ENCODE results near the gene SNRNP200. TPM values are rescaled to one million over a fixed set of nuclear protein-coding genes. Genes with fewer than 3 reads are reported as not detected.

The SNRNP200 gene
- total RNA-seq, 1 donor from 2014 or later = 97.3 TPM

DNA sequence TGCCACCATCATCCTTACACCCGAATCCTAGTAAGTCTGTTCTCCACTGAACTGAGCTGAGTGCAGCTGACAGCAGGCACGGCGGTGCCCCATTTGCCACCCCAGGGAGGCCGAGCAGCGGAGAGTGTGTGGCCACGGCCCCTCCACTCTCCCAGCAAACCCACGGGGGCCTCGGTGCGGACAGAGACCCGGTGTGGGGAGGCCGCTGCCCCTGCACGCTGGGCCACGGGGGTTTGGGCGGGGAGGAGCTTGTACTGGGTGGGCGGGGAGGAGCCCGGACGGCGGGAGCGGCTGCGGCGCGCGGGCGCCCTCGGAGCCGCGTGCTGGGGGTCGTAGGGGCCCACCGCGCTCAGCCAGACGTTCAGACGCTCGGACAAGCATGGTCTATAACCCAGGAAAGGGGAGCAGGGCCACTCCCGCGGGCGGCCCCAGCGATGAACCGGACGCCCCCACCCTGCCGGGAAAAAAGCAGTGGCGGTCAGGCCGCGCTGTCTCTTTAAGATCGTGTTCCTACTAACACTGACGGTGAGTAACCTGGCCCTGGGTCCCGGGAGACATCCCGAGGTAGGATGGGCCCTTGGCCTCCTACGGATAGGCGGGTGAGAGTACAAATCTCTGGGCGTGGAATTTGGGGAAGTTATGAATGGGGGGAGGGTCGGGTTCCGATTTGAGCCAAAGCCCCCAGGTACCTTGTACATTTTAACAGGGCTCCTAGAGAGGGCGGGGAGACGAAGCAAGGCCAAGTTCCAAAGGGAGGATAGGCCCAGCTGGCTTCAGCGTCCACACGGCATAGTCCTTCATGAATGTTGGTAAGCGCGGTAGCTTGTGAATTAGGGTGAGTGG, 19.9 kb upstream of the SNRNP200 start, which contains the start of gene ITPRIPL1:
Gene ITPRIPL1, plus strand, starts transcription at position 277 of the 843 bp plus-strand sequence. Its CDS starts 523 bp downstream, at position 800.
- Histone ChIP-seq H3K4me1 (ENCODE audit: insufficient read depth, low read length) (peaks cover 18% of the 10 kb centered on the region), H4K20me1 (ENCODE audit: insufficient read depth, low read length) (no peaks in the 10 kb centered on the region), H3K4me3 (ENCODE audit: insufficient read depth, low read depth, low read length) (peak within 1 kb of the TSS; percentile 59), H3K9me3 (ENCODE audit: insufficient read depth, low read depth, low read length) (no peaks in the 10 kb centered on the region), H3K27me3 (ENCODE audit: insufficient read depth, low read length) (peaks cover 15% of the 10 kb centered on the region), H3K4me2 (ENCODE audit: low read length) (peak within 1 kb of the TSS; percentile 93), H3K36me3 (ENCODE audit: insufficient read depth, low read length) (no peaks in the 10 kb centered on the region), H3K79me2 (ENCODE audit: insufficient read depth, low read length) (no peaks in the 10 kb centered on the region), H3K27ac (ENCODE audit: low read depth, low read length) (no peak within 1 kb of the TSS), H2AFZ (ENCODE audit: low read depth, low read length) (peak within 1 kb of the TSS; percentile 86), H3K9ac (ENCODE audit: low read length) (peak within 1 kb of the TSS; percentile 73)
- no peaks in the 10 kb centered on the region for H3K4me1 Mint-ChIP-seq (ENCODE audit: low read depth, unreplicated experiment)
- H3K4me3 Mint-ChIP-seq (ENCODE audit: unreplicated experiment) = peak within 1 kb of the TSS; percentile 66
- peaks cover 56% of the 10 kb centered on the region for H3K27me3 Mint-ChIP-seq (ENCODE audit: low read depth, unreplicated experiment)
- no peak for DNase-seq (ENCODE audit: low read depth)
- FAIRE-seq = no peak
- H3K27ac Mint-ChIP-seq (ENCODE audit: unreplicated experiment) = no peak within 1 kb of the TSS
- no peak for TF ChIP-seq EZH2 (IDR thresholded peaks at IDR 0.05; ENCODE audit: insufficient read depth, low read length)
- peaks cover 6% of the 10 kb centered on the region for H3K9me3 Mint-ChIP-seq (ENCODE audit: unreplicated experiment)
- H3K36me3 Mint-ChIP-seq (ENCODE audit: low read depth, unreplicated experiment) = peaks cover 8% of the 10 kb centered on the region

DNA sequence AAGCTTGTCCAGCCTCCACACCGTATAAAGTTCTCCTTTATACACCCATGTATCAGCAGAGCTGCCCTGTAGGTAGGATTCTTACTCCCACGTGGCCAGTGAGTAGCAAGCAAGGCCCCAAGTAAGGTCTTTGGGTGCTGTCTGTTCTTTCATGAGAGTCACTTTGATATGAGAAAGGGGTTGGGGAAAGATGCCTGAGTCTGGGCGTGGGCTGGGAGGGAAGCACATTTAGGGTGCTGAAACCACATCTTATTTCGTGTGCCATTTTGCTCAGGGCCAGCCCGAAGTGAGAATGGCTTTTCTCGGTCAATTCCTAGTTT, 19.3 kb upstream of the SNRNP200 start:
- no peaks in the 10 kb centered on the region for H3K36me3 ChIP-seq (ENCODE audit: insufficient read depth, low read length)
- H3K4me1 ChIP-seq (ENCODE audit: insufficient read depth, low read length) = peaks cover 18% of the 10 kb centered on the region
- Mint-ChIP-seq H3K4me3 (ENCODE audit: unreplicated experiment) (peak overlapping the region; percentile 66), H3K4me1 (ENCODE audit: low read depth, unreplicated experiment) (no peaks in the 10 kb centered on the region), H3K27ac (ENCODE audit: unreplicated experiment) (no peak overlapping the region), H3K9me3 (ENCODE audit: unreplicated experiment) (peaks cover 6% of the 10 kb centered on the region), H3K27me3 (ENCODE audit: low read depth, unreplicated experiment) (peaks cover 59% of the 10 kb centered on the region), H3K36me3 (ENCODE audit: low read depth, unreplicated experiment) (peaks cover 8% of the 10 kb centered on the region)
- FAIRE-seq (no peak), DNase-seq (ENCODE audit: low read depth) (no peak)
- H3K27me3 ChIP-seq (ENCODE audit: insufficient read depth, low read length) = peaks cover 15% of the 10 kb centered on the region
- H3K4me2 ChIP-seq (ENCODE audit: low read length) = peak overlapping the region; percentile 93
- H2AFZ ChIP-seq (ENCODE audit: low read depth, low read length) = peak overlapping the region; percentile 86
- H3K4me3 ChIP-seq (ENCODE audit: insufficient read depth, low read depth, low read length) = peak overlapping the region; percentile 59
- peak overlapping the region; percentile 73 for H3K9ac ChIP-seq (ENCODE audit: low read length)
- H3K27ac ChIP-seq (ENCODE audit: low read depth, low read length) = no peak overlapping the region
- no peaks in the 10 kb centered on the region for H3K79me2 ChIP-seq (ENCODE audit: insufficient read depth, low read length)
- TF ChIP-seq EZH2 (IDR thresholded peaks at IDR 0.05; ENCODE audit: insufficient read depth, low read length) = no peak
- TF ChIP-seq, protein P1, sequence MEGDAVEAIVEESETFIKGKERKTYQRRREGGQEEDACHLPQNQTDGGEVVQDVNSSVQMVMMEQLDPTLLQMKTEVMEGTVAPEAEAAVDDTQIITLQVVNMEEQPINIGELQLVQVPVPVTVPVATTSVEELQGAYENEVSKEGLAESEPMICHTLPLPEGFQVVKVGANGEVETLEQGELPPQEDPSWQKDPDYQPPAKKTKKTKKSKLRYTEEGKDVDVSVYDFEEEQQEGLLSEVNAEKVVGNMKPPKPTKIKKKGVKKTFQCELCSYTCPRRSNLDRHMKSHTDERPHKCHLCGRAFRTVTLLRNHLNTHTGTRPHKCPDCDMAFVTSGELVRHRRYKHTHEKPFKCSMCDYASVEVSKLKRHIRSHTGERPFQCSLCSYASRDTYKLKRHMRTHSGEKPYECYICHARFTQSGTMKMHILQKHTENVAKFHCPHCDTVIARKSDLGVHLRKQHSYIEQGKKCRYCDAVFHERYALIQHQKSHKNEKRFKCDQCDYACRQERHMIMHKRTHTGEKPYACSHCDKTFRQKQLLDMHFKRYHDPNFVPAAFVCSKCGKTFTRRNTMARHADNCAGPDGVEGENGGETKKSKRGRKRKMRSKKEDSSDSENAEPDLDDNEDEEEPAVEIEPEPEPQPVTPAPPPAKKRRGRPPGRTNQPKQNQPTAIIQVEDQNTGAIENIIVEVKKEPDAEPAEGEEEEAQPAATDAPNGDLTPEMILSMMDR (IDR thresholded peaks at IDR 0.05; ENCODE audit: insufficient read depth, low read depth, low read length) = no peak
- H3K9me3 ChIP-seq (ENCODE audit: insufficient read depth, low read depth, low read length) = no peaks in the 10 kb centered on the region
- no peaks in the 10 kb centered on the region for H4K20me1 ChIP-seq (ENCODE audit: insufficient read depth, low read length)

DNA sequence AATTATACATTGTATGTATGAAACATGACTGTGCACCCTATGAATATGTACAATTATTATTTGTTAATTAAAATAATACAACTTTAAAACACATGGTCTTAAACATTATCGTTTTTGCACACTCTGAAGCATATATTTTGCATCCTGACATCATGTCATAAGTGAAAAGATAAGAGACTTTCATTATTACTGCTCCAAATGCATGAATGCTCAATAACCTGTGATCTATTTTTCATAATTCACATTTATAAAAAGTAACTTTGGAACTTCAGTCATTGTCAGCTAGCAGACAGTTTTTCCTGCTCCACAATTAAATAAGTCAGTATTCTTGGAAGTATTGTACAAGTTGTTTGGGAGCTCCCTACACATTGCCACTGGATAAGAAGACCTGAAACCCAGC, 18.5 kb upstream of the SNRNP200 start:
- no peak overlapping the region for H3K4me2 ChIP-seq (ENCODE audit: low read length)
- DNase-seq (ENCODE audit: low read depth) = no peak
- H3K79me2 ChIP-seq (ENCODE audit: insufficient read depth, low read length) = no peaks in the 10 kb centered on the region
- Mint-ChIP-seq H3K4me3 (ENCODE audit: unreplicated experiment) (no peak overlapping the region), H3K9me3 (ENCODE audit: unreplicated experiment) (peaks cover 6% of the 10 kb centered on the region), H3K36me3 (ENCODE audit: low read depth, unreplicated experiment) (peaks cover 8% of the 10 kb centered on the region), H3K27ac (ENCODE audit: unreplicated experiment) (no peak overlapping the region), H3K4me1 (ENCODE audit: low read depth, unreplicated experiment) (no peaks in the 10 kb centered on the region), H3K27me3 (ENCODE audit: low read depth, unreplicated experiment) (peaks cover 59% of the 10 kb centered on the region)
- no peak overlapping the region for H3K4me3 ChIP-seq (ENCODE audit: insufficient read depth, low read depth, low read length)
- no peak for TF ChIP-seq EZH2 (IDR thresholded peaks at IDR 0.05; ENCODE audit: insufficient read depth, low read length)
- TF ChIP-seq, protein P1 (IDR thresholded peaks at IDR 0.05; ENCODE audit: insufficient read depth, low read depth, low read length) = no peak
- H3K9ac ChIP-seq (ENCODE audit: low read length) = no peak overlapping the region
- H3K36me3 ChIP-seq (ENCODE audit: insufficient read depth, low read length) = no peaks in the 10 kb centered on the region
- H4K20me1 ChIP-seq (ENCODE audit: insufficient read depth, low read length) = no peaks in the 10 kb centered on the region
- no peak for FAIRE-seq
- H2AFZ ChIP-seq (ENCODE audit: low read depth, low read length) = no peak overlapping the region
- H3K27ac ChIP-seq (ENCODE audit: low read depth, low read length) = no peak overlapping the region
- H3K27me3 ChIP-seq (ENCODE audit: insufficient read depth, low read length) = peaks cover 15% of the 10 kb centered on the region
- H3K9me3 ChIP-seq (ENCODE audit: insufficient read depth, low read depth, low read length) = no peaks in the 10 kb centered on the region
- H3K4me1 ChIP-seq (ENCODE audit: insufficient read depth, low read length) = peaks cover 15% of the 10 kb centered on the region

All from astrocyte (in vitro differentiated cells and primary cell).